ENCODE data around the gene GNGT1. TPM values are rescaled to one million over a fixed set of nuclear protein-coding genes. Genes with fewer than 3 reads are reported as not detected.

The GNGT1 gene
- total RNA-seq, 1 experiment from 2014 or later = not detected

DNA sequence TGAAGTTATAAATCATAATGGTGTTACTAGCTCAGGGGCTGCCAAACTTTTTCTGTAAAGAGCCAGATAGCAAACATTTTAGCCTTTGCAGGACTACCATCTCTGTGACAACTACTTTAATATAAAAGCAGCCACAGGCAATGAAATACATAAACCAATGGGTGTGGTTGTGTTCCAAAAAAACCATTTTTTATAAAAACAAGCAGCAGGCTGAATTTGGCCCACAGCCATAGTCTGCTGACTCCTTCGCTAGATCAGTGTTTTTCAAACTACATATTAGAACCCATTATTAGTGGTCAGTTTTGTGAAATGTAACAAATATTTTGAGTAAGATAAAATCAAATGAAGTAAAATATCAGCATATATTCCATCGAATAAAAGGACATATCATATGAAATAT is 28.7 kb downstream of the GNGT1 start:
- Histone ChIP-seq H3K9me3 (ENCODE audit: control insufficient read depth, insufficient read depth, low read depth, low read length) (no peaks in the 10 kb centered on the region), H3K36me3 (ENCODE audit: control insufficient read depth, insufficient read depth, low read length) (no peaks in the 10 kb centered on the region), H3K27ac (ENCODE audit: low read length) (no peak overlapping the region), H3K4me1 (ENCODE audit: control insufficient read depth, insufficient read depth, low read length) (no peaks in the 10 kb centered on the region), H3K4me3 (ENCODE audit: low read depth in 2 of 2, low read length in 2 of 2) (no peak overlapping the region), H3K27me3 (ENCODE audit: control insufficient read depth, insufficient read depth, low read length) (no peaks in the 10 kb centered on the region; the same call in 1 of the 2 replicates)
- TF ChIP-seq TCF7L2 (IDR thresholded peaks at IDR 0.05; ENCODE audit: low read depth, low read length) = no peak
- TF ChIP-seq, protein P1, sequence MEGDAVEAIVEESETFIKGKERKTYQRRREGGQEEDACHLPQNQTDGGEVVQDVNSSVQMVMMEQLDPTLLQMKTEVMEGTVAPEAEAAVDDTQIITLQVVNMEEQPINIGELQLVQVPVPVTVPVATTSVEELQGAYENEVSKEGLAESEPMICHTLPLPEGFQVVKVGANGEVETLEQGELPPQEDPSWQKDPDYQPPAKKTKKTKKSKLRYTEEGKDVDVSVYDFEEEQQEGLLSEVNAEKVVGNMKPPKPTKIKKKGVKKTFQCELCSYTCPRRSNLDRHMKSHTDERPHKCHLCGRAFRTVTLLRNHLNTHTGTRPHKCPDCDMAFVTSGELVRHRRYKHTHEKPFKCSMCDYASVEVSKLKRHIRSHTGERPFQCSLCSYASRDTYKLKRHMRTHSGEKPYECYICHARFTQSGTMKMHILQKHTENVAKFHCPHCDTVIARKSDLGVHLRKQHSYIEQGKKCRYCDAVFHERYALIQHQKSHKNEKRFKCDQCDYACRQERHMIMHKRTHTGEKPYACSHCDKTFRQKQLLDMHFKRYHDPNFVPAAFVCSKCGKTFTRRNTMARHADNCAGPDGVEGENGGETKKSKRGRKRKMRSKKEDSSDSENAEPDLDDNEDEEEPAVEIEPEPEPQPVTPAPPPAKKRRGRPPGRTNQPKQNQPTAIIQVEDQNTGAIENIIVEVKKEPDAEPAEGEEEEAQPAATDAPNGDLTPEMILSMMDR (IDR thresholded peaks at IDR 0.05) = no peak
- TF ChIP-seq POLR2AphosphoS5 (IDR thresholded peaks at IDR 0.05; ENCODE audit: low read depth, low read length) = no peak
- no peak for TF ChIP-seq SIN3A (IDR thresholded peaks at IDR 0.05; ENCODE audit: borderline replicate concordance, insufficient read depth, low read depth, low read length)
- no TSS peak for BruUV-seq (replicated peaks)
- ChIA-PET CTCF (no interaction called here), POLR2A (no interaction called here)
- DNase-seq (ENCODE audit: low read depth, low spot score) (no peak), ATAC-seq (no peak)
- in situ Hi-C loops (cut with HindIII; ENCODE audit: low pct_unique_long_range_greater_than_20kb, low sequenced_read_pairs) = no loop called here
- intact Hi-C loops (cut with micrococcal nuclease; ENCODE audit: unreplicated experiment) = no loop called here

DNA sequence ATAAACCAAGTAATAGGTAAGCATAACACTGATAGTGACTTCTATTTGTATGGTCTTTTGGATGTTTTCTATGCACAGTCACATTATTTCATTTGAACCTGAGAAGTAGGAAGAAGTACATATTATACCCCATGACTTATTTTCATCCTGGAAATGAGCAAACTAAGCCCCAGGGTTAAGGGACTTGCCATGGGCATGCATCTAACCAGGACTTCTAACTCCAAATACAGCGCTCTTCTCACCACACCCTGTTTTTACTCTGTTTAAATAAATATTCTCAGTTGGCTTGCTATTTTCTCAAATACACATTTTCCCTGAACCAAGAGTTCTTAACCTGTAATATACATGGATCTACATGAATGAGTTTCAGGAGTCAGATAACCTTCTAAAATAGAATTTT is 31.5 kb downstream of the GNGT1 start:
- no peaks in the 10 kb centered on the region; the same call in 1 of the 2 replicates for H3K27me3 ChIP-seq (ENCODE audit: control insufficient read depth, insufficient read depth, low read length)
- POLR2A ChIA-PET = no interaction called here
- no peaks in the 10 kb centered on the region for H3K36me3 ChIP-seq (ENCODE audit: control insufficient read depth, insufficient read depth, low read length)
- CTCF ChIA-PET = no interaction called here
- H3K4me1 ChIP-seq (ENCODE audit: control insufficient read depth, insufficient read depth, low read length) = no peaks in the 10 kb centered on the region
- no peak for ATAC-seq
- no peaks in the 10 kb centered on the region for H3K9me3 ChIP-seq (ENCODE audit: control insufficient read depth, insufficient read depth, low read depth, low read length)
- intact Hi-C loops (cut with micrococcal nuclease; ENCODE audit: unreplicated experiment) = no loop called here
- DNase-seq (ENCODE audit: low read depth, low spot score) = no peak
- no peak overlapping the region for H3K4me3 ChIP-seq (ENCODE audit: low read depth in 2 of 2, low read length in 2 of 2)
- H3K27ac ChIP-seq (ENCODE audit: low read length) = no peak overlapping the region
- TF ChIP-seq, protein P1 (IDR thresholded peaks at IDR 0.05) = no peak
- TF ChIP-seq, protein P2, sequence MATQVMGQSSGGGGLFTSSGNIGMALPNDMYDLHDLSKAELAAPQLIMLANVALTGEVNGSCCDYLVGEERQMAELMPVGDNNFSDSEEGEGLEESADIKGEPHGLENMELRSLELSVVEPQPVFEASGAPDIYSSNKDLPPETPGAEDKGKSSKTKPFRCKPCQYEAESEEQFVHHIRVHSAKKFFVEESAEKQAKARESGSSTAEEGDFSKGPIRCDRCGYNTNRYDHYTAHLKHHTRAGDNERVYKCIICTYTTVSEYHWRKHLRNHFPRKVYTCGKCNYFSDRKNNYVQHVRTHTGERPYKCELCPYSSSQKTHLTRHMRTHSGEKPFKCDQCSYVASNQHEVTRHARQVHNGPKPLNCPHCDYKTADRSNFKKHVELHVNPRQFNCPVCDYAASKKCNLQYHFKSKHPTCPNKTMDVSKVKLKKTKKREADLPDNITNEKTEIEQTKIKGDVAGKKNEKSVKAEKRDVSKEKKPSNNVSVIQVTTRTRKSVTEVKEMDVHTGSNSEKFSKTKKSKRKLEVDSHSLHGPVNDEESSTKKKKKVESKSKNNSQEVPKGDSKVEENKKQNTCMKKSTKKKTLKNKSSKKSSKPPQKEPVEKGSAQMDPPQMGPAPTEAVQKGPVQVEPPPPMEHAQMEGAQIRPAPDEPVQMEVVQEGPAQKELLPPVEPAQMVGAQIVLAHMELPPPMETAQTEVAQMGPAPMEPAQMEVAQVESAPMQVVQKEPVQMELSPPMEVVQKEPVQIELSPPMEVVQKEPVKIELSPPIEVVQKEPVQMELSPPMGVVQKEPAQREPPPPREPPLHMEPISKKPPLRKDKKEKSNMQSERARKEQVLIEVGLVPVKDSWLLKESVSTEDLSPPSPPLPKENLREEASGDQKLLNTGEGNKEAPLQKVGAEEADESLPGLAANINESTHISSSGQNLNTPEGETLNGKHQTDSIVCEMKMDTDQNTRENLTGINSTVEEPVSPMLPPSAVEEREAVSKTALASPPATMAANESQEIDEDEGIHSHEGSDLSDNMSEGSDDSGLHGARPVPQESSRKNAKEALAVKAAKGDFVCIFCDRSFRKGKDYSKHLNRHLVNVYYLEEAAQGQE (IDR thresholded peaks at IDR 0.05; ENCODE audit: insufficient read depth in 1 of 2, low read depth in 2 of 2, low read length in 1 of 2) = no peak
- TF ChIP-seq SIN3A (IDR thresholded peaks at IDR 0.05; ENCODE audit: borderline replicate concordance, insufficient read depth, low read depth, low read length) (no peak), TCF7L2 (IDR thresholded peaks at IDR 0.05; ENCODE audit: low read depth, low read length) (no peak), POLR2AphosphoS5 (IDR thresholded peaks at IDR 0.05; ENCODE audit: low read depth, low read length) (no peak)
- in situ Hi-C loops (cut with HindIII; ENCODE audit: low pct_unique_long_range_greater_than_20kb, low sequenced_read_pairs) = no loop called here
- BruUV-seq (replicated peaks) = no TSS peak
